Measurements from ENCODE around the gene ACSM6. TPM values are rescaled to one million over a fixed set of nuclear protein-coding genes. Genes with fewer than 3 reads are reported as not detected.

The ACSM6 gene
- total and polyA plus RNA-seq, 2 of the 8 experiments (the other 6 are each of a cell fraction or from before 2014, with no cell fraction given) = 0.33 TPM; not detected in 1

DNA sequence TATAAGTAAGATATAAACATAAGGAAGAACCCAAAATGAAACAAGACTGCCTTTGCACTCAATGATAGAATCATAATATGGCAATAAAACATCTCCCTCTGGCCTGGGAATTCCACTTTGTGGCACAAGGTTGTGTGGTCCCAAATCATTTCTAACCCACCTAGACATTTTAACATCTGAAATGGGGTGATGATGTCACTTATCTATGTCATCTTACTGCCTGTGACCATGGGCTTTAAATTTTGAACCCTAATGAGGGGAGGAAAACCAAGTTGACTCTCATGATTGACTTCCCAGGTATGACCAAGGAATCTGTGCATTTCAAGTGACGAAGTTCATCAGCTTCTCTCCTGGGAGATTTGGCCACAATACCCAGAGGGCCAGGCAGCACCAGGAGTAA, 24.5 kb upstream of the ACSM6 start (continued):
- TF ChIP-seq POU5F1 (IDR thresholded peaks at IDR 0.05; ENCODE audit: low read depth, low read length) = no peak

Data from H1 (cell line).